Peyer's patch (tissue), 4 donors: ENCODE results near the gene RAD52.

Experiments
- POLR2A ChIP-seq, 2 donors: fragments of 450-650 bp; IDR thresholded peaks; one replicate each; pipeline ENCODE4 v1.5.1; 2017; ENCODE audit warnings: antibody characterized with exemption in 2 of 2, mild to moderate bottlenecking in 2 of 2, moderate library complexity in 2 of 2
- TF ChIP-seq, protein P1 (sequence below), 6 experiments: fragments of 450-650 bp in 4 of 6; fragments of 200-600 bp in 2 of 6; sonication (generic) in 1 of 6; IDR thresholded peaks; one replicate each; pipeline ENCODE4 v1.5.1; 2017 to 2019; ENCODE audit warnings: antibody characterized with exemption in 6 of 6, mild to moderate bottlenecking in 3 of 6, moderate library complexity in 1 of 6

DNA sequence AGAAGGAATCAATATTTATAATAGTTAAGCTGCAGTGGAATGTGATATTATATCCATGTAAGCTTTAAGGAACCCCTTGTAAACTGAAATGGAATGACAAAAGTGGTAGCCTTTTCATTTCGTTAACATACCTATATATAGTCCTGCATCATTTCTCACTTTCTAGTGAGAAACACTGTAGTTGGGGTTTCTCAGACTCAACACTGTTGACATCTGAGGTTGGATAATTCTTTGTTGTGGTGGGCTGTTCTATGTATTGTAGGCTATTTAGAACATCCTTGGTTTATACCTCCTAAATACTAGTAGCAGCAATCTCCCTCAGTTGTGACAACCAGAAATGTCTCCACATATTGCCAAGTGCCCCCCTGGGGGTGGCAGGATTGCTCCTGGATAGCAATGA lies 79.1 kb downstream of the RAD52 start:
- TF ChIP-seq, protein P1, sequence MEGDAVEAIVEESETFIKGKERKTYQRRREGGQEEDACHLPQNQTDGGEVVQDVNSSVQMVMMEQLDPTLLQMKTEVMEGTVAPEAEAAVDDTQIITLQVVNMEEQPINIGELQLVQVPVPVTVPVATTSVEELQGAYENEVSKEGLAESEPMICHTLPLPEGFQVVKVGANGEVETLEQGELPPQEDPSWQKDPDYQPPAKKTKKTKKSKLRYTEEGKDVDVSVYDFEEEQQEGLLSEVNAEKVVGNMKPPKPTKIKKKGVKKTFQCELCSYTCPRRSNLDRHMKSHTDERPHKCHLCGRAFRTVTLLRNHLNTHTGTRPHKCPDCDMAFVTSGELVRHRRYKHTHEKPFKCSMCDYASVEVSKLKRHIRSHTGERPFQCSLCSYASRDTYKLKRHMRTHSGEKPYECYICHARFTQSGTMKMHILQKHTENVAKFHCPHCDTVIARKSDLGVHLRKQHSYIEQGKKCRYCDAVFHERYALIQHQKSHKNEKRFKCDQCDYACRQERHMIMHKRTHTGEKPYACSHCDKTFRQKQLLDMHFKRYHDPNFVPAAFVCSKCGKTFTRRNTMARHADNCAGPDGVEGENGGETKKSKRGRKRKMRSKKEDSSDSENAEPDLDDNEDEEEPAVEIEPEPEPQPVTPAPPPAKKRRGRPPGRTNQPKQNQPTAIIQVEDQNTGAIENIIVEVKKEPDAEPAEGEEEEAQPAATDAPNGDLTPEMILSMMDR (IDR thresholded peaks at IDR 0.05): no peak
- TF ChIP-seq POLR2A (IDR thresholded peaks at IDR 0.05): no peak
